Fibroblast of lung (primary cell): ENCODE measurements around the gene COX6A1. TPM values are rescaled to one million over a fixed set of nuclear protein-coding genes. Genes with fewer than 3 reads are reported as not detected.

ENCODE experiments used
- DNase-seq, 2 donors: peaks; one replicate each; pipeline versions ENCODE4 v3.0.0 to v3.0.0-alpha.2; 2010; ENCODE audit warnings: low read depth in 2 of 2
- H2AFZ ChIP-seq: 2 replicates; pipeline ENCODE4 v1.5.1; 2012; ENCODE audit warnings: low read length, control low read depth, inconsistent platforms
- H3K27ac ChIP-seq: 2 replicates; pipeline ENCODE4 v1.5.1; 2011; ENCODE audit warnings: low read length, control low read depth; ENCODE audit not compliant: insufficient read depth
- H3K27me3 ChIP-seq: 2 replicates; pipeline ENCODE4 v1.5.1; 2011; ENCODE audit warnings: mild to moderate bottlenecking, low read length; ENCODE audit not compliant: control insufficient read depth, insufficient read depth
- H3K36me3 ChIP-seq: 2 replicates; pipeline ENCODE4 v1.5.1; 2011; ENCODE audit warnings: low read length; ENCODE audit not compliant: control insufficient read depth, insufficient read depth
- H3K4me1 ChIP-seq: 2 replicates; pipeline ENCODE4 v1.5.1; 2011; ENCODE audit warnings: low read length; ENCODE audit not compliant: control insufficient read depth, insufficient read depth; ENCODE audit errors: extremely low read depth
- H3K4me2 ChIP-seq: 2 replicates; pipeline ENCODE4 v1.5.1; 2011; ENCODE audit warnings: low read length, control low read depth; ENCODE audit not compliant: insufficient read depth; ENCODE audit errors: extremely low read depth
- H3K4me3 ChIP-seq, 4 experiments: fragments of 200-600 bp in 1 of 4; sonication (generic) in 1 of 4; replicated peaks in 1 of 4; 2 replicates each; pipeline ENCODE4 v1.5.1; 2011 to 2016; ENCODE audit warnings: low read length in 4 of 4, low read depth in 3 of 4, mild to moderate bottlenecking in 3 of 4, control low read depth in 2 of 4, inconsistent platforms in 1 of 4, mixed read lengths in 1 of 4; ENCODE audit not compliant: insufficient read depth in 1 of 4; ENCODE audit errors: control extremely low read depth in 1 of 4
- H3K79me2 ChIP-seq: 2 replicates; pipeline ENCODE4 v1.5.1; 2012; ENCODE audit warnings: mild to moderate bottlenecking, low read length, inconsistent platforms; ENCODE audit not compliant: control insufficient read depth, insufficient read depth
- H3K9ac ChIP-seq: 2 replicates; pipeline ENCODE4 v1.5.1; 2011; ENCODE audit warnings: mild to moderate bottlenecking, low read length, control low read depth; ENCODE audit not compliant: insufficient read depth
- H3K9me3 ChIP-seq: 2 replicates; pipeline ENCODE4 v1.5.1; 2012; ENCODE audit warnings: low read depth, low read length; ENCODE audit not compliant: control insufficient read depth, insufficient read depth
- H4K20me1 ChIP-seq: 2 replicates; pipeline ENCODE4 v1.5.1; 2011; ENCODE audit warnings: low read length; ENCODE audit not compliant: control insufficient read depth, insufficient read depth; ENCODE audit errors: extremely low read depth
- EZH2 ChIP-seq: IDR thresholded peaks from 2 replicates; pipeline ENCODE4 v1.5.1; 2012; ENCODE audit warnings: low read length, control low read depth, mild to moderate bottlenecking; ENCODE audit errors: missing control alignments
- polyA plus RNA-seq, 2 donors: library from polyadenylated mRNA; depleted of rRNA in 1 of 2; stranded (reverse) in 1 of 2; unstranded in 1 of 2; fragments of >200 nt; gene quantifications; 2 replicates each; pipeline ENCODE4 v1.2.1, GENCODE V29; 2011 to 2012; ENCODE audit warnings: missing spikeins in 1 of 2
- total RNA-seq: library from RNA; depleted of rRNA; stranded (reverse); fragments of >200 nt; gene quantifications from 2 replicates; pipeline ENCODE4 v1.2.1, GENCODE V29; 2014
- TF ChIP-seq, protein P1 (sequence below), 2 donors: IDR thresholded peaks in 1 of 2; conservative IDR thresholded peaks in 1 of 2; 1 replicate in 1 of 2; 2 replicates in 1 of 2; pipeline ENCODE4 v1.5.1; 2011 to 2012; ENCODE audit warnings: low read length in 2 of 2, control low read depth in 1 of 2, inconsistent platforms in 1 of 2, low read depth in 1 of 2, mild to moderate bottlenecking in 1 of 2

COX6A1 gene
- total and polyA plus RNA-seq, 2 donors (not counting 1 experiment from before 2014, with no cell fraction given) = 312 to 512 TPM

DNA sequence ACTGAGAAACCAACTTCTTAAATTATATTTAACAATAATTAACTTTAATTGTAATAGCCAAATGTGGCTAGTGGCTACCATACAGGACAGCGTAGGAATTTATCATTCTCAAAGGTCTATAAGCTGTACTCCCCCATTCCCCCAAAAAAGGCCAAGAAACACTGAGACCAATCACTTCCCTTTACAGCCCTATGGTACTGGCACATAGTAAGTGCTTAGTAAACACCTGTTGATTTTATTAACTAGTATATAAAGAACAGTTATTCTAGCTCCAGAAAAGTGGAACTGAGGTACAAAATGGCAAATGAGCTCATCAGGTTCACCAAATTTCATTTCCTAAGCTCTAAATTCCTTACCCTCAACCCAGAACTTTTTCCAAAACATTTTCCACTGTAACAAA lies 37.7 kb downstream of the COX6A1 start:
- TF ChIP-seq EZH2 = no peak
- TF ChIP-seq, protein P1, sequence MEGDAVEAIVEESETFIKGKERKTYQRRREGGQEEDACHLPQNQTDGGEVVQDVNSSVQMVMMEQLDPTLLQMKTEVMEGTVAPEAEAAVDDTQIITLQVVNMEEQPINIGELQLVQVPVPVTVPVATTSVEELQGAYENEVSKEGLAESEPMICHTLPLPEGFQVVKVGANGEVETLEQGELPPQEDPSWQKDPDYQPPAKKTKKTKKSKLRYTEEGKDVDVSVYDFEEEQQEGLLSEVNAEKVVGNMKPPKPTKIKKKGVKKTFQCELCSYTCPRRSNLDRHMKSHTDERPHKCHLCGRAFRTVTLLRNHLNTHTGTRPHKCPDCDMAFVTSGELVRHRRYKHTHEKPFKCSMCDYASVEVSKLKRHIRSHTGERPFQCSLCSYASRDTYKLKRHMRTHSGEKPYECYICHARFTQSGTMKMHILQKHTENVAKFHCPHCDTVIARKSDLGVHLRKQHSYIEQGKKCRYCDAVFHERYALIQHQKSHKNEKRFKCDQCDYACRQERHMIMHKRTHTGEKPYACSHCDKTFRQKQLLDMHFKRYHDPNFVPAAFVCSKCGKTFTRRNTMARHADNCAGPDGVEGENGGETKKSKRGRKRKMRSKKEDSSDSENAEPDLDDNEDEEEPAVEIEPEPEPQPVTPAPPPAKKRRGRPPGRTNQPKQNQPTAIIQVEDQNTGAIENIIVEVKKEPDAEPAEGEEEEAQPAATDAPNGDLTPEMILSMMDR (conservative IDR thresholded peaks at IDR 0.05 in 1 of 2, IDR thresholded peaks at IDR 0.05 in 1 of 2; ENCODE audit: low read depth in 1 of 2, low read length in 2 of 2) = no peak
- Histone ChIP-seq H3K27me3 (no peaks in the 10 kb centered on the region), H4K20me1 (no peaks in the 10 kb centered on the region), H3K9ac (no peak overlapping the region), H3K36me3 (no peaks in the 10 kb centered on the region), H2AFZ (no peak overlapping the region), H3K27ac (no peak overlapping the region), H3K4me1 (peaks cover 4% of the 10 kb centered on the region), H3K4me3 (no peak overlapping the region), H3K79me2 (no peaks in the 10 kb centered on the region), H3K9me3 (no peaks in the 10 kb centered on the region), H3K4me2 (no peak overlapping the region)
- DNase-seq = no peak

DNA sequence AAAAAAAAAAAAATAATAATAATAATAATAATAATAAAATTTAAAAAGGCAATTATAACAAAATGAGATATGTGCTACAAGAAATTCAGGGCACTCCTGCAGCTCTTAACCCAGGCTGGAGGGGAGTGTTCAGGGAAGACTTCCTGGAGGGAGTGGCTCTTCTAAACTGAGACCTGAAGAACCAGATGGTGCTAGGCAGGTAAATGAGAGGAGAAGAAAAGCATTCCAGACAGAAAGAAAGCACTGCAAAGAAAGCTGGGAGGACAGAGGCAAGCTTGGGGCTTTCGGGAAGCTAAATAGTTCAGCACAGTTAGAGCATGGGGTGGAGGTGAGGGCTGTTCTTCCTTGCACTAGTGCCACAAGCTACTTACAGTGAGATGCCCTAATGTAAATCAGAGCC lies 41.5 kb downstream of the COX6A1 start:
- H3K27me3 ChIP-seq = no peaks in the 10 kb centered on the region
- H3K4me2 ChIP-seq = no peak overlapping the region
- no peak for DNase-seq
- H3K4me3 ChIP-seq = no peak overlapping the region
- H4K20me1 ChIP-seq = no peaks in the 10 kb centered on the region
- no peak overlapping the region for H2AFZ ChIP-seq
- H3K27ac ChIP-seq = no peak overlapping the region
- H3K4me1 ChIP-seq = peaks cover 4% of the 10 kb centered on the region
- TF ChIP-seq EZH2 = no peak
- TF ChIP-seq, protein P1 (conservative IDR thresholded peaks at IDR 0.05 in 1 of 2, IDR thresholded peaks at IDR 0.05 in 1 of 2; ENCODE audit: low read depth in 1 of 2, low read length in 2 of 2) = no peak
- H3K9me3 ChIP-seq = no peaks in the 10 kb centered on the region
- H3K79me2 ChIP-seq = no peaks in the 10 kb centered on the region
- H3K9ac ChIP-seq = no peak overlapping the region
- H3K36me3 ChIP-seq = no peaks in the 10 kb centered on the region

DNA sequence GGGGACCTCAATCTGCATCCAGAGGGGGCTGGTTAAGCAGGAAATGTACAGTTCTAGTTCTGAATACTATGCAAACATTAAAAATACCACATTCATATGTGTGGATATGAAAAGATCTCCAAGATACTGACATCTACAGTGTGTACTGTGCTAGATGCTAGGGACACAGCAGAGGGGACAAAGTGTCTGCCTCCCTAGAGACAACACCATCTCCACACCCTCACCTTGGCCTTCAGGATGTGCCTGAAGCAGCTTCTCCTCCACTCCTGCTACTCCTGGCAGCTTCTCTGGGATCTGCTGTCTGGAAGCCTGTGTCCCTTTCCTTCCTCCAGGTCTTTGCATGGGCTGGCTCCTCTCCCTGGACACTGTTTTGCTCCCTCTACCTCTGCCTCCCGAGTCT lies 42.3 kb downstream of the COX6A1 start:
- Histone ChIP-seq H3K79me2 (no peaks in the 10 kb centered on the region), H3K4me1 (no peaks in the 10 kb centered on the region), H3K27me3 (no peaks in the 10 kb centered on the region), H4K20me1 (no peaks in the 10 kb centered on the region), H3K9me3 (no peaks in the 10 kb centered on the region), H3K27ac (no peak overlapping the region), H2AFZ (no peak overlapping the region), H3K9ac (no peak overlapping the region), H3K4me2 (no peak overlapping the region), H3K36me3 (no peaks in the 10 kb centered on the region), H3K4me3 (no peak overlapping the region)
- DNase-seq = no peak
- TF ChIP-seq, protein P1 (conservative IDR thresholded peaks at IDR 0.05 in 1 of 2, IDR thresholded peaks at IDR 0.05 in 1 of 2; ENCODE audit: low read depth in 1 of 2, low read length in 2 of 2) = no peak
- TF ChIP-seq EZH2 = no peak
